ENCODE data around the gene OSBPL9. TPM values are rescaled to one million over a fixed set of nuclear protein-coding genes. Genes with fewer than 3 reads are reported as not detected.
A peak's percentile ranks its signal among the peaks of the same experiment; 100 is the strongest.

Gene OSBPL9
- total RNA-seq, 1 experiment from 2014 or later = 62.4 TPM

- ChIA-PET CTCF (interaction anchor here (0.6 to 0.7 kb wide), 3 partner anchors 31 to 119 kb away, joined by 5 to 9 read pairs (median 5); no protein-coding TSS in a partner anchor), POLR2A (ENCODE audit: low non-redundant PET) (no interaction called here)
- no peaks in the 10 kb centered on the region for H3K9me3 ChIP-seq (ENCODE audit: low read depth, low read length, poor library complexity, severe bottlenecking)
- peak; percentile 61 for DNase-seq (ENCODE audit: low spot score)
- no peaks in the 10 kb centered on the region for H3K27me3 ChIP-seq (replicated peaks; ENCODE audit: insufficient read depth, low read depth, low read length, poor library complexity)
- no TSS peak for BruUV-seq (replicated peaks)
- H3K36me3 ChIP-seq (ENCODE audit: insufficient read depth, low read length, poor library complexity, severe bottlenecking) = no peaks in the 10 kb centered on the region
- TF ChIP-seq EZH2 (IDR thresholded peaks at IDR 0.05; ENCODE audit: borderline replicate concordance, low read depth, low read length, poor library complexity, severe bottlenecking) = no peak
- TF ChIP-seq, protein P1, sequence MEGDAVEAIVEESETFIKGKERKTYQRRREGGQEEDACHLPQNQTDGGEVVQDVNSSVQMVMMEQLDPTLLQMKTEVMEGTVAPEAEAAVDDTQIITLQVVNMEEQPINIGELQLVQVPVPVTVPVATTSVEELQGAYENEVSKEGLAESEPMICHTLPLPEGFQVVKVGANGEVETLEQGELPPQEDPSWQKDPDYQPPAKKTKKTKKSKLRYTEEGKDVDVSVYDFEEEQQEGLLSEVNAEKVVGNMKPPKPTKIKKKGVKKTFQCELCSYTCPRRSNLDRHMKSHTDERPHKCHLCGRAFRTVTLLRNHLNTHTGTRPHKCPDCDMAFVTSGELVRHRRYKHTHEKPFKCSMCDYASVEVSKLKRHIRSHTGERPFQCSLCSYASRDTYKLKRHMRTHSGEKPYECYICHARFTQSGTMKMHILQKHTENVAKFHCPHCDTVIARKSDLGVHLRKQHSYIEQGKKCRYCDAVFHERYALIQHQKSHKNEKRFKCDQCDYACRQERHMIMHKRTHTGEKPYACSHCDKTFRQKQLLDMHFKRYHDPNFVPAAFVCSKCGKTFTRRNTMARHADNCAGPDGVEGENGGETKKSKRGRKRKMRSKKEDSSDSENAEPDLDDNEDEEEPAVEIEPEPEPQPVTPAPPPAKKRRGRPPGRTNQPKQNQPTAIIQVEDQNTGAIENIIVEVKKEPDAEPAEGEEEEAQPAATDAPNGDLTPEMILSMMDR (conservative IDR thresholded peaks at IDR 0.05; ENCODE audit: low read depth, low read length) = peak; percentile 49
- intact Hi-C loops (cut with micrococcal nuclease; ENCODE audit: unreplicated experiment) = no loop called here
- H3K4me1 ChIP-seq (ENCODE audit: insufficient read depth, low read length, poor library complexity, severe bottlenecking) = peaks cover 7% of the 10 kb centered on the region
- H3K4me3 ChIP-seq (ENCODE audit: low read depth, low read length, poor library complexity, severe bottlenecking) = no peak overlapping the region
- no peak overlapping the region for H3K27ac ChIP-seq (ENCODE audit: low read depth, low read length, poor library complexity, severe bottlenecking)
These were observed 47.4 kb upstream of the OSBPL9 start for GRCh38 chr1:51569284-51570062.

- CTCF ChIA-PET = no interaction called here
- Histone ChIP-seq H3K27ac (ENCODE audit: low read depth, low read length, poor library complexity, severe bottlenecking) (no peak overlapping the region), H3K27me3 (replicated peaks; ENCODE audit: insufficient read depth, low read depth, low read length, poor library complexity) (no peaks in the 10 kb centered on the region), H3K4me3 (ENCODE audit: low read depth, low read length, poor library complexity, severe bottlenecking) (no peak overlapping the region), H3K4me1 (ENCODE audit: insufficient read depth, low read length, poor library complexity, severe bottlenecking) (peaks cover 14% of the 10 kb centered on the region), H3K9me3 (ENCODE audit: low read depth, low read length, poor library complexity, severe bottlenecking) (no peaks in the 10 kb centered on the region), H3K36me3 (ENCODE audit: insufficient read depth, low read length, poor library complexity, severe bottlenecking) (no peaks in the 10 kb centered on the region)
- no peak for DNase-seq (ENCODE audit: low spot score)
- TF ChIP-seq EZH2 (IDR thresholded peaks at IDR 0.05; ENCODE audit: borderline replicate concordance, low read depth, low read length, poor library complexity, severe bottlenecking) = no peak
- TF ChIP-seq, protein P1 (conservative IDR thresholded peaks at IDR 0.05; ENCODE audit: low read depth, low read length) = no peak
- POLR2A ChIA-PET (ENCODE audit: low non-redundant PET) = no interaction called here
- intact Hi-C loops (cut with micrococcal nuclease; ENCODE audit: unreplicated experiment) = no loop called here
- no TSS peak for BruUV-seq (replicated peaks)
These were observed 46.7 kb upstream of the OSBPL9 start for GRCh38 chr1:51570063-51570710.

DNA sequence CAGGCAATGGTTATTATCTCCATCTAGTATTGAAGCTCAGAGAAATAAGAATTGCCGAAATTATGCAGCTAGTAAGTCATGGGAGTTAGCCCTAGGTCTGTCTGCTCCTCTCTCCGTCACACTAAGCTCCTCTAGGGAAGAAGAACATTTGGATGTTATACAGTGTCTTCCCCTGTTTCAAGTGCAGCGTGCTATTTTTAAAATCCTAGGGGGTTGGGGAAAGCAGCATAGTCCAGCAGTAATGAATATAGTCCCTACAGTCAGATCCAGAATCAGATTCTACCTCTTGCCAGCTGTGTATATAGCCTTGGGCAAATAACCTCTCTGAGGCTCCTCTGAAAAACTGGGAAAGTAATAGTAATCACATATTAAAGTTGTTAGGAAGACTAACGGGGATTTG, 44.5 kb upstream of the OSBPL9 start:
- no peak for DNase-seq (ENCODE audit: low spot score)
- no peaks in the 10 kb centered on the region for H3K9me3 ChIP-seq (ENCODE audit: low read depth, low read length, poor library complexity, severe bottlenecking)
- TF ChIP-seq EZH2 (IDR thresholded peaks at IDR 0.05; ENCODE audit: borderline replicate concordance, low read depth, low read length, poor library complexity, severe bottlenecking) = no peak
- TF ChIP-seq, protein P1 (conservative IDR thresholded peaks at IDR 0.05; ENCODE audit: low read depth, low read length) = no peak
- no TSS peak for BruUV-seq (replicated peaks)
- no peak overlapping the region for H3K27ac ChIP-seq (ENCODE audit: low read depth, low read length, poor library complexity, severe bottlenecking)
- ChIA-PET CTCF (no interaction called here), POLR2A (ENCODE audit: low non-redundant PET) (no interaction called here)
- intact Hi-C loops (cut with micrococcal nuclease; ENCODE audit: unreplicated experiment) = no loop called here
- no peaks in the 10 kb centered on the region for H3K27me3 ChIP-seq (replicated peaks; ENCODE audit: insufficient read depth, low read depth, low read length, poor library complexity)
- peaks cover 24% of the 10 kb centered on the region for H3K4me1 ChIP-seq (ENCODE audit: insufficient read depth, low read length, poor library complexity, severe bottlenecking)
- no peaks in the 10 kb centered on the region for H3K36me3 ChIP-seq (ENCODE audit: insufficient read depth, low read length, poor library complexity, severe bottlenecking)
- no peak overlapping the region for H3K4me3 ChIP-seq (ENCODE audit: low read depth, low read length, poor library complexity, severe bottlenecking)

All from A673 (cell line).